Midbrain (tissue), 1 donor: ENCODE data around the gene WIF1.

ENCODE experiments used
- DNase-seq: peaks from one replicate; lab custom pipeline; 2025; lab: John Stamatoyannopoulos, UW

WIF1 gene, protein sequence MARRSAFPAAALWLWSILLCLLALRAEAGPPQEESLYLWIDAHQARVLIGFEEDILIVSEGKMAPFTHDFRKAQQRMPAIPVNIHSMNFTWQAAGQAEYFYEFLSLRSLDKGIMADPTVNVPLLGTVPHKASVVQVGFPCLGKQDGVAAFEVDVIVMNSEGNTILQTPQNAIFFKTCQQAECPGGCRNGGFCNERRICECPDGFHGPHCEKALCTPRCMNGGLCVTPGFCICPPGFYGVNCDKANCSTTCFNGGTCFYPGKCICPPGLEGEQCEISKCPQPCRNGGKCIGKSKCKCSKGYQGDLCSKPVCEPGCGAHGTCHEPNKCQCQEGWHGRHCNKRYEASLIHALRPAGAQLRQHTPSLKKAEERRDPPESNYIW

DNA sequence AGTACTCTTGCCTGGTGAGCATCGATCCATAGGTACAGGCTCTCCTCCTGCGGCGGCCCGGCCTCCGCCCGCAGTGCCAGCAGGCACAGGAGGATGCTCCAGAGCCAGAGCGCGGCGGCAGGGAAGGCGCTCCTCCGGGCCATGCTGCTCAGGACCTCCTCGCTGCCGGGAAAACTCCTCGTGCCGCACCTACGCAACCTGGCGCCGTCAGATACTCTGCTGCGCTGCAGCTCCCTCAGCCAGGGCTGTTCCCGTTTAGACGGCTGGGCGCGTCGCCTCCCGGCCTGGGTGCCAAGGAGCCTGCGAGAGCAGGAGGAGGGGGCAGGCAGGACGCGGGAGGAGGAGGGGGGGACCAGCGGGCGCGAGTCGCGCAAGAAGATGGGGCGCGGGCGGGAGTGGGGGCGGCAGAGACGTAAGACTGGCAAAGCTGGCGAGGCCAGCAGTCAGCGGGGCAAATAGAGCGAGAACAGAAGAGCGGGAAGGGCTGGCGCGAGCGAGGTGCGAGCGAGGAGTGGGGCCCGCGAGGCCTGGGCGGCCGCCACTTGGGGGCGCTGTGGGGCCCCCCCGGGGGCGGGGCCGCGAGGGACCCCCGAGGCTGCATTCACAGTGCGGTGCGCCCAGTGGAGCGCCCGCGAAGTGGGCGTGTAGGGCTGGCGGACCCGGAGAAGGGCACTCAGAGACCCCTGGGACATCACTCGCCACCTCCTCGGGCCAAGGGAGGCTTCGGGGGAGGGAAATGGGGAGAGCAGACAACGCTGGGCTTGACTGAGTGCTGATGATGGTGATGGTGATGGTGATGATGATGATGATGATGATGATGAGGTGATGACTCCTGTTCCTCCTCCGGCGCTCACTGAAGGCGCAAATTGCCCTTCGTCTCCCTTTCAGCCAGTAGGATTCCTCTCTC, at the start of gene WIF1:
TSS of gene WIF1 (minus strand) at position 257 of the 907 bp plus-strand sequence. CDS start at position 143, 114 bp downstream.
- no peak for DNase-seq

DNA sequence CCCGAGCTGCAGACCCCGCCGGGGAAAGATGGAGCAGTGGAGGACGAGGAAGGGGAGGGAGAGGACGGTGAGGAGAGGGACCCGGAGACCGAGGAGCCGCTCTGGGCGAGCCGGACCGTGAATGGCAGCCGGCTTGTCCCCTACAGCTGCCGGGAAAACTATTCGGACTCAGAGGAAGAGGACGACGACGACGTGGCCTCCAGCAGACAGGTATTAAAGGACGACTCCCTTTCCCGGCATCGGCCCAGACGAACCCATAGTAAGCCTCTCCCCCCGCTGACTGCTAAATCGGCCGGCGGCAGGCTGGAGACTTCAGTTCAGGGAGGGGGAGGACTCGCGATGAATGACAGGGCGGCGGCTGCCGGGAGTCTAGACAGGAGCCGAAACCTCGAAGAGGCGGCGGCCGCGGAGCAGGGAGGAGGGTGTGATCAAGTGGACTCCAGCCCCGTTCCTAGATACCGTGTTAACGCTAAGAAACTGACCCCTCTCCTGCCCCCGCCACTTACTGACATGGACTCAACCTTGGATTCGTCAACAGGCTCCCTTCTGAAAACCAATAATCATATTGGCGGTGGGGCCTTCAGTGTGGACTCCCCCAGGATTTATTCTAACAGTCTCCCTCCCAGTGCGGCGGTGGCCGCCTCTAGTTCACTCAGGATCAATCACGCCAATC, 49.2 kb upstream of the WIF1 start:
- DNase-seq, result peak; percentile 25

DNA sequence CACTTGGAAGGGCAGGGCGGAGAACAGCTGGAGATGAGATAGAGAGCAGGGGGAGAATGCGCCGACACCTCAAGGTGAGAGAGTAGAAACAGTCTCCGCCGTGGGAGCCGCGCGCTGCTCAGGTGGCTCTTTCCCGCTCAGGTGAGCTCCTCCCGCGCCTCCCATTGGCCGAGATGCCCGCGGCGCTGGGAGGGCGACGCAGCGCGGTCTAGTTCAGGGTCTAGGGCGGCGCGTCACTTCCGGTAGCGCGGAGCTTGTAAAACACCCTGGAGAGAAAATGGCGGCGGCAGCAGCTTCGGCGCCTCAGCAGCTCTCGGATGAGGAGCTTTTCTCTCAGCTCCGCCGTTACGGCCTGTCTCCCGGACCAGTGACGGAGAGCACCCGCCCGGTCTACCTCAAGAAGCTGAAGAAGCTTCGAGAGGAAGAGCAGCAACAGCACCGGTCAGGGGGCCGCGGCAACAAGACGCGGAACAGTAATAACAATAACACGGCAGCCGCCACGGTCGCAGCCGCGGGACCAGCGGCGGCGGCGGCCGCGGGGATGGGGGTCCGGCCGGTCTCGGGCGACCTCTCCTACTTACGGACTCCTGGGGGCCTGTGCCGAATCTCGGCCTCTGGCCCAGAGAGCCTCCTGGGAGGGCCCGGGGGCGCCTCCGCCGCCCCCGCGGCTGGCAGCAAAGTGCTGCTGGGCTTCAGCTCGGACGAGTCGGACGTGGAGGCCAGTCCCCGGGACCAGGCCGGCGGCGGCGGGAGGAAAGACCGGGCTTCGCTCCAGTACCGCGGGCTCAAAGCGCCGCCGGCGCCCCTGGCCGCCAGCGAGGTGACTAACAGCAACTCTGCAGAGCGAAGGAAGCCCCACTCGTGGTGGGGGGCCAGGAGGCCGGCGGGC, 48.5 kb upstream of the WIF1 start, which contains the start of gene LEMD3:
TSS of gene LEMD3 (plus strand) at position 264 of the 889 bp plus-strand sequence. CDS start at position 278, 14 bp downstream.
- DNase-seq, result peak; percentile 92

DNA sequence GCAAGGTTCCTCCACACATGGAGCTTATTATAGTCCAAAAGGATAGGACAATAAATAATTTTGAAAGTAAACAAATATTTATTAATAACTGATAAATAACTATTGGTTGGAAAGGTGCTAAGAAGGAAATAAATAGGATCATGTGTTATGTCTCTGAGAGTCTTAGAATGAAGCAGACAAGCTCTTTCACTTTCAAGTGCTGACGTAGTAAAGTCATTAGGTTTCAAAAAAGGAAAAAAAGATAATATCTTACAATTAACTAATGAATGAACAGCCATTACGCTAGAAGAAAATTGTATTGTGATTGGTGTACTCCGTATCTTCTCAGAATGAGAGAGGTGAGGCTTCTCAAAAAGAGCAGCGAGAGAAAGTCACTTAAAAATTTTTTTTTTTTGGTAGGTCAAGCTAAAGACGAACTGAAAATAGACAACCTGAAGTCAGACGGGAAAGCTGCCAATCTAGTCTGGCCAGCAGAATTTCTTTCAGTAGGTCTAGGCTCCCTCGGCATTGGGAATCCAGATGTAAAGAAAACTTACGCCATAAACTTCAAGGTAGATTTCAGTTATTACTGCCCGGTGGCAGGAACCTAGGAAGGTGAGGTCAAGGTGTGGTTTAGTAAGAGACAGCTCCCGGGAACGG, 47.7 kb upstream of the WIF1 start:
- peak; percentile 36 for DNase-seq

DNA sequence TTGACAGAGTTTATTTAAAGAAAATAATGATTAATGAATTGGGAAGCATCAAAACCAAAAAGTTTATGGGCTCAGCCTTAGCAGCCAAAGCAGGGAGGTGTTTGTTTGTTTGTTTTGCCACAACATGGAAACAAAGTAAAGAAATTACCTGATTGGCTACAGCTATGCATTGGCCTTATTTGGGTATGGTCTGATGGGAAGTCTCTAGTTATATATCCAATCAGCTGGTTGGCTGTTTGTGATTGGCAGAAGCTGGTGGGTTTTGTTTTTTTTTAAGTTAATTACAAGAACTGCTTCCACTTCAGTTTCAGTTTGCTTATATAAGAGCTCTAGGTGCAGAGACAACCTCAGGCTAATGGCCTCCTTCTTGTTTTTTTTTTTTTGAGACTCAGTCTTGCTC, 43.7 kb upstream of the WIF1 start:
- DNase-seq, result no peak

DNA sequence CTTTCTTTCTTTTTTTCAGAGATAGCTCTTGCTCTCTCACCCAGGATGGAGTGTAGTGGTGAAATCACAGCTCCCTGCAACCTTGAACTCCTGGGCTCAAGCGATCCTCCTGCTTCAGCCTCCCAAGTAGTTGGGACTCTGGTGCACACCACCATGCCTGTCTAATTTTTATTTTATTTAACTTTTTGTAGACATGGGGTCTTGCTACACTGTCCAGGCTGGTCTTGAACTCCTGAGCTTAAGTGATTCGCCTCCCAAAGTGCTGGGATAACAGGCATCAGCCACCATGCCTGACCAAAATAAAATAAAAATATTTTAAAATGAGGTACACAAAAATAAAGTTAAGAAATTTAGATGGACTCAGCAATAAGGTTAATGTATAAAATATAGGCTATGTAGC, 43.1 kb upstream of the WIF1 start:
- DNase-seq, result no peak

DNA sequence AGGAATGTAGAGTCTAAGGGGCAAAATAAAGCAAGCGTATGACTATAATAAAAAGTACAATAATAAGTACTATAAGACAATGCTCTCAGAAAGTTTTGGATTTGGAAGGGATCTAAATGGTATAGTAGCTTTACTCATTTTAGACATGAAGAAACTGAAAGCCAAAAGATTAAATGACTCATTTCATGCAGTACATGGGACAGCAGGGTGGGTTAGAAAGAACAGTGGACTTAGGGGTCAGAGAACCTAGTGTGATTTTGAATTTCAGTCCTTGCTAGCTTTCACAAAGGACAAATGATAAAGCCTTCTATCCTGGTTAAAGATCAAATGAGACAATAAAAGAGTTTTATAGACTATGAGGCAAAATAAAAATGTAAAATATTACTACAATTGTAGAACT, 41.5 kb upstream of the WIF1 start:
- no peak for DNase-seq

DNA sequence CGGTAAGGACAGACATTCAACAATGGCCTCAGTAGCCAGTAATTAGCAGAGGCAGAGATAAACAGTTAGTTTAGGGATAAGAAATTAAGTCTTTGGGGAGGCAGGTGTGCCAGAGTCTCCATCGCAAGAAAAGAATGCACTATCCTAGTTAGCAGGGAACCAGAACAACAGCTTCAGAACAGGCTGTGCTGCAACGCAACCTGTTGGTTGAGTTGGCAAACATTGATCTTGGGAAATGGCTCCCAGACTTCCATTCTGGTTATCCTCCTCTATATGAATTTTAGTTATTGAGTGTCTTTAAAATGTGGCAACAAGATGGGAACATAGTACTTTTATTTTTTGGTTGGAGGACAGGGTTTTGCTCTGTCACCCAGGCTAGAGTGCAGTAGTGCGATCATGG, 36.0 kb upstream of the WIF1 start:
- no peak for DNase-seq

DNA sequence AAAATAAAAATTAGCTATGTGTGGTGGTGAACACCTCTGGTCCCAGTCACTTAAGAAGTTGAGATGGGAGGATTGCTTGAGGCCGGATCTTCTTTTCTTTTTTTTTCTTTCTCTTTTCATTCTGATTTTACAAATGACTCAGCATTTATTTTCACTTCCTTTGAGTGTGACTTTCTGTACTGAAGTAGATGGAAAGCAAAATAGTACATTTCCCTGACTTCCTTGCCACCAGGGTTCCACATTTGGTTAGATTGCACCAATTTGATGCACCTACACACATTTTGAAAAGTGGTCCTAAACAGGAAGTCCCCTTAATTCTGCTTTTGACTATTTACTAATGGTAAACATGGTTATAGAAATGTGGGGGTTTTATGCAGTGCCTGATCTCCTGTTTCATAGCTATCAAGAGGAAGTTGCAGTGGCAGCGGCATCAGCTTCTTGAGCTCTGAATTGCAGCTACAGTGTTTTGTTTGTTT, 35.3 kb upstream of the WIF1 start:
- no peak for DNase-seq

DNA sequence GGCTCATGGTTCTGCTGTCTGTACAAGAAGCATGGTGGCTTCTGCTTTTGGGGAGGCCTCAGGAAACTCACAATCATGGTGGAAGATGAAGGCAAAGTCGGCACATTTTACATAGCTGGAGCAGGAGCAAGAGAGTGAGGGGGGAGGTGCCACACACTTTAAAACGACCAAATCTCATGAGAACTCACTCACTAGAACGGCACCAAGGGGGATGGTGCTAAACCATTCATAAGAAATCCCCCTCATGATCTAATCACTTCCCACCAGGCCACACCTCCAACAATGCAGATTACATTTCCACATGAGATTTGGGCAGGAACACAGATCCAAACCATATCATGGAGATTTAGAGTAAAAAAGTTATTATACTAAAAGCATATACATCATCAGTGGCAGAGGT, 34.7 kb upstream of the WIF1 start:
- DNase-seq, result no peak

DNA sequence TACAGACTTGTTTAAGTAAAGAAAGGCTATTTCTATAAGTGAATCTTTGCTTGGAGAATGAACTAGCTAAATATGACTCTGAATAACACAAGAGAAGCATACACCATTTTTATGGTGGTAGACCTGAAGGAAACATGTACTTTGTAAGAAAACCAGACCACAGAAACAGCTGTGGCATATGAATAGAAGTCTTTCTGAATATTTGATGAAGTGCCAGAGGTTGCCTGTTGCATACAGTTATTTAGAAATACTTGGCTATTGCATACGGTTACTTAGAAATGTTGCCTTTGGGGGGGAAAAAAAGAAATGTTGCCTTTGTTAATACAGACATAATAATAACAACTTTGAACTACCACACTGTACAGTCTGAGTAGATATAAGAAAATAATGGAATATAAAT, 31.5 kb upstream of the WIF1 start:
- DNase-seq, result no peak

DNA sequence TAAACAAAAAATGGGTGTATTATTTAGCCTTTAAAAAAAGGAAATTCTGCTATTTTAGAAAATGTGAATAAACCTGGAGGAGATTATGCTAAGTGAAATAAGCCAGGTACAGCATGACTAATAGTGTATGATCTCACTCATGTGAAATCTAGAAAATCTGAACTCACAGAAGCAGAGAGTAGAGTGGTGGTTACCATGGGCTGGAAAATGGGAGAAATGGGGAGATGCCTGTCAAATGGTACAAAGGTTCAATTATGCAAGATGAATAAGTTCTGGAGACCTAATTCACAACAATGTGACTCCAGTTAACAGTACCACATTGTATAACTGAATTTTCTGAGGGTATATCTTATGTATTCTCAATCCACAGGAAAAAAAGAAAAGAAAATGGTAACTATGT, 30.9 kb upstream of the WIF1 start:
- no peak for DNase-seq

DNA sequence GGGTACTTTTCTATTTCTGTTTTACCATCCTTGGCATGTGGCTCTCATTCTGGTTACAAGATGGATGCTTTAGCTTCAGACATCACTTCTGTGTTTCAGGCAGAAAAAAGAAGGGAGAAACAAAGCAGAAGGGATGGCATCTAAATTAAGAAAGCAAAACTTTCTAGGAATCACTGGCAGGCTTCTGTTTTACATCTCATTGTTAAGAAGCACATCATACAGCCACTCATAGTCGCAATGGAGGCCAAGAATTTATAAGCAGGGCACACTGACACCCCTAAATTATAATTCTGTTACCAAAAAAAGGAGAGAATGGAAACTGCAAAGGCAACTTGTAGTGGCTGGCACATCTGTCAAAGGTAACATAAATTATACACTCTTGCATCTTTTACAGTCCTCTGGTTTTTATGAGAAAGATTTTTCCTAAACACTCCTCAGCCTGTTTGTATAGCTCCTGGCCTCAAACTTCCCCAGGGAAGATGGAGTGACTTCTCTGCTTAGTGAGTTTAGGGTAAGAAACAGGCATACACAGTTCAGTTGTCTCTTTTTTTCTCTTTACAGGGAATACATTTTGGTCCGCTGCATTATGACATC, 26.3 kb upstream of the WIF1 start:
- DNase-seq, result no peak

DNA sequence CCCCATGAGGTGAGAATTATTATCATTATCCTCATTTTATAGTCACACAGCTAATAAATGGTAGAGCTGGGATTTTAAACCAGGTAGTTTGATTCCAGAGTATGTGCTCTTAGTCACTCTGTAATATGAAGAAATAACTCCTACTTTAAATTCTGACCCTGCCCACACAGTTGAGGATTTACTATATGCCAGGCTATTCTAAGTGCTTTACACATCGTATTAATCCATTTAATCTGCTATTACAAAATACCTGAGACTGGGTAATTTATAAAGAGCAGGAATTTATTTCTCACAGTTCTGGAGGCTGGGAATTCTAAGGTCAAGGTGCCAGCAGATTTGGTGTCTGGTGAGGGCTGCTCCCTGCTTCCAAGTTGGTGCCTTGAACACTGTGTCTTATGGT, 19.6 kb upstream of the WIF1 start:
- DNase-seq, result no peak

DNA sequence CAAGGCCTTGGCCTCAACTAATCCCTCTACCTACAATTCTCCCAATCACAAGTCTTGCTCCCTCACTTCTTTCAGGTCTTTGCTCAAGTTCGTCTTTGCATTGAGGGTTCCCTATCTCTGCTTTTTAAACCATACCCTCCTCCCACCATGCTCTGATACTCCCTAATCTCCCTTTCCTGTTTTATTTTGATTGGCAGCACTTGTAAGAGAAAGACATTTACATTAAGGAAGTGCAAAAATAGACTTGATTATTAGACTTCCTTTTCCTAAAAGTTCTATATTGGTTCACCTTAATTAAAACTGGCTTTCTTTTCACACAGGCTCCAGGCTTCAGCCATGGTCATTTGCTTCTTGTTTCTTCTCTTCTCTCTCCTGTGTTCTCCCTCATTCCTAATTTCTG, 18.3 kb upstream of the WIF1 start:
- DNase-seq, result no peak

DNA sequence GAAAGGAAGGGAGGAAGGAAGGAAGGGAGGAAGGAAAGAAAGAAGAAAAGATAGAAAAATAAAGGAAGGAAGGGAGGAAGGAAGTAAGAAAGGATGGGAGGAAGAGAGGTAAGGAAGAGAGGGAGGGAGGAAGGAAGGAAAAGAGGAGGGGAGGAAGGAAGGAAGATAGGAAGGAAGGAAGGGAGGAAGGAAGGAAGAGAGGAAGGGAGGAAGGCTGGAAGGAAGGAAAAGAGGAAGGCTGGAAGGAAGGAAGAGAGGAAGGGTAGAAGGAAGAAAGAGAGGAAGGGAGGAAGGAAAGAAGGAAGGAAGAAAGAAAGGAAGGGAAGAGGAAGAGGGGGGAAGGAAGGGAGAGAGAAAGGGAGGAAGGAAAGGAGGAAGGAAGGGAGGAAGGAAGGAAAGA, 12.8 kb upstream of the WIF1 start:
- DNase-seq, result no peak

DNA sequence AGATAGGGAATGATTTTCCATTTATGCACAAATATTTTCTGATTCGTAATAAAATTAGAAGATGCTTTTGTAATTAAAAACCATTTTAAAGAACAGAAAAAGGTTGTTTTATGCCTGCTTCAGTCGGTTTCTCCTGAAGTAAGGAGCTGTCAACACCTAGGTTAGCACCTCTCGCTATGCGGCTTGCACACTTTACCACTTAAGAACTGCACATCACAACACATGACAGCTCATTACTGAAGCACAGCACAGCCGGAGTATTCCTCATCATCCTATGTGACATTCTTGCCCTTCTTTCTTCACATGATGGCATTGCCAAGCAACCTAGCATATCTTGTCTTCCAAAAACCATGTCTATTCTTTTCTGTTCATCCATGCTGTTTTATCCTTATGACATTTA, 5.4 kb upstream of the WIF1 start:
- DNase-seq, result no peak

DNA sequence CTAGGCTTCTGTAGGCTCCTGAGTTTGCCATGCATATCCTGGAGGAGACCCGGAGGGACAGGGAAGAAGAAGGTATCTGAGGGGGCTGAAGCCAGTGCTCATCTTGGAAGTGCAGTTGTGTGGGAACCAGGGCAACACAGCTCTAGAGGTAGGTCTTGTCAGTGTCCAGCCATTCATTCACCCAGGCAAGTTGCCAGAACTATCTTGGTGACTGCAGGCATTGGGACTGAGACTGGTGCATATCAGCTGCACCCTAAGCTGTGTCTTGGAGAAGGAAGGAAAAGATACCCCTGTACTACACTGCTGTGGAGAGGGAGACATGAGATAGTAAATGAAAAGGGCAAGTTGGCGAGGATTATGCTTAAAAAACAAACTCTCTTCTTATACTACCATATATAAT, 4.9 kb upstream of the WIF1 start:
- no peak for DNase-seq

DNA sequence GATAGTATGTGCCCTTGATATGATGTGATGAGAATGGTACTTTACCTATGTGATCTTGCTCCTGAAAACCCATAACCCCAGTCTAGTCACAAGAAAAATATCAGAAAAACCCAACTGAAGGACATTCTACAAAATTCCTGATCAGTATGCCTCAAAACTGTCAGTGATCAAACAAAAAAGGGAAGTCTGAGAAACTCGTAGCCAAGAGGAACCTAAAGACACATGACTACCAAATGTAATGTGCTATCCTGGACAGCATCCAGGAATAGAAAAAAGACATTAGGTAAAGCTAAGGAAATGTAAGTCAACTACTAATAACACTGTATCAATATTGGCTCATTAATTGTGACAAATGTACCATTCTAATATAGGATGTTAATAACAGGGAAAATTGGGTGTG, 4.1 kb upstream of the WIF1 start:
- no peak for DNase-seq

DNA sequence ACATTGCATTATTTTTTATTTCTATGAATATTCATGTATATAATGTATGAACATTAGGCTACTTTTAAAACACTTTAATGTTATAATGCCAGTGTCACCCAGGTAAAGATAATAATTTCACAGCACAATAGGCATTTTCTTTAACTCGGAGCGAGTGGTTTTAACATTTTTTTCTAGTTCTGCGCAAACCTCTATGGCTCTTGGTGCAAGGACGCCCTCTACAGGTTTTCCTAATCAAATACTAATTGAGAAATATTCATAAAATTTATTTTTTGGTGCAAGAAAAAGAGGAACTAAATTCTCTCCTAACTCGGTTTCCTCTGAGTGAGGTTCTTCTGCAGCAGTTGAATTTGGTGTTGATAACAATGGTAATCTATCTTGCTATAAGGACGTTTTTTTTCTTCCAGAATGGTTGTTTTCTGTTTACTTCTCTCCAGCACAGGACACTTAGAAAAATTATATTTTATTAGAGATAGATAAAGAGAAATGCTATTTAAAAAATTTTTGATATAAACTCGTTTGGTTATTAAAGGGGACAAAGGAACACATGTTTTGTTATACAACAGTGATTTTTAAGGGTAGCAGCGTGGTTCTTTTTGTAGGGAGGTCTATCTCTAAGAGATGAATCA, 2.4 kb upstream of the WIF1 start:
- peak; percentile 11 for DNase-seq
